Bronchial smooth muscle cell (primary cell): Measurements from ENCODE around the gene CCT4. TPM values are rescaled to one million over a fixed set of nuclear protein-coding genes. Genes with fewer than 3 reads are reported as not detected.

Experiments
- total RNA-seq: library from RNA; depleted of rRNA; stranded (reverse); fragments of >200 nt; gene quantifications from 2 replicates; pipeline ENCODE4 v1.2.1, GENCODE V29; 2014

Gene CCT4, protein sequence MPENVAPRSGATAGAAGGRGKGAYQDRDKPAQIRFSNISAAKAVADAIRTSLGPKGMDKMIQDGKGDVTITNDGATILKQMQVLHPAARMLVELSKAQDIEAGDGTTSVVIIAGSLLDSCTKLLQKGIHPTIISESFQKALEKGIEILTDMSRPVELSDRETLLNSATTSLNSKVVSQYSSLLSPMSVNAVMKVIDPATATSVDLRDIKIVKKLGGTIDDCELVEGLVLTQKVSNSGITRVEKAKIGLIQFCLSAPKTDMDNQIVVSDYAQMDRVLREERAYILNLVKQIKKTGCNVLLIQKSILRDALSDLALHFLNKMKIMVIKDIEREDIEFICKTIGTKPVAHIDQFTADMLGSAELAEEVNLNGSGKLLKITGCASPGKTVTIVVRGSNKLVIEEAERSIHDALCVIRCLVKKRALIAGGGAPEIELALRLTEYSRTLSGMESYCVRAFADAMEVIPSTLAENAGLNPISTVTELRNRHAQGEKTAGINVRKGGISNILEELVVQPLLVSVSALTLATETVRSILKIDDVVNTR
- total RNA-seq: 115 and 166 TPM in 2 replicates

DNA sequence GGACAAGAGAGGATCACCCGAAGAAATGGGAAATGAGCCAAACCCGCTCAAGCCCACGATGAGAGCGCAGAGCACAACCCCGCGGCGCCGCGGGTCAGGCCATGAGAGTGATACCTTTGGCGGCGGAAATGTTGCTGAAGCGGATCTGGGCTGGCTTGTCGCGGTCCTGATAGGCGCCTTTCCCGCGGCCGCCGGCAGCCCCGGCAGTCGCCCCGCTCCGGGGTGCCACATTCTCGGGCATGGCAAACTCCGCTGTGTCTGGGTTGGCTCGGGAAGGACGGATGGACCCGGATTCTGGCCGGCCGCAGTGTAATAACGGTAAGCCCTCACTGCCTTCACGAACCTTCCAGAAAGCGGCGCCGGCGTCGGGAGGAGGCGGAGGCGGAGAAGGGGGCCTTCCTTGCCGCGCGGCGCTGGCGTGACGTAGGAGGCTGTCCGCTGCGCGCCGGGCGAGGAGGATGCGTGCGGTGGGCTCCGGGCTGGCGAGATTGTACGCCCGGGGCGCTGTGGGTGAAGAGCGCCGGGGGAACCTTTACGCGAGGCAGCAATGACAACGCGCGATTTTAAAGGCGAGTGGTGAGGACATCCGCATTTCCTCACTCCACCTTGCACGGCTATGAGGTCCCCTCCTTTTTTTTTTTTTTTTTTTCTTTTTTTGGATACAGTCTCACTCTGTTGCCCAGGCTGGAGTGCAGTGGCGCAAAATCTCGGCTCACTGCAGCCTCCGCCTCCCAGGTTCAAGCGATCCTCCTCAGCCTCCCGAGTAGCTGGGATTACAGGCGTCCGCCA, at the start of gene CCT4:
Gene CCT4, minus strand, starts transcription at position 390 of the 789 bp plus-strand sequence. Its CDS starts 149 bp downstream, at position 241.

DNA sequence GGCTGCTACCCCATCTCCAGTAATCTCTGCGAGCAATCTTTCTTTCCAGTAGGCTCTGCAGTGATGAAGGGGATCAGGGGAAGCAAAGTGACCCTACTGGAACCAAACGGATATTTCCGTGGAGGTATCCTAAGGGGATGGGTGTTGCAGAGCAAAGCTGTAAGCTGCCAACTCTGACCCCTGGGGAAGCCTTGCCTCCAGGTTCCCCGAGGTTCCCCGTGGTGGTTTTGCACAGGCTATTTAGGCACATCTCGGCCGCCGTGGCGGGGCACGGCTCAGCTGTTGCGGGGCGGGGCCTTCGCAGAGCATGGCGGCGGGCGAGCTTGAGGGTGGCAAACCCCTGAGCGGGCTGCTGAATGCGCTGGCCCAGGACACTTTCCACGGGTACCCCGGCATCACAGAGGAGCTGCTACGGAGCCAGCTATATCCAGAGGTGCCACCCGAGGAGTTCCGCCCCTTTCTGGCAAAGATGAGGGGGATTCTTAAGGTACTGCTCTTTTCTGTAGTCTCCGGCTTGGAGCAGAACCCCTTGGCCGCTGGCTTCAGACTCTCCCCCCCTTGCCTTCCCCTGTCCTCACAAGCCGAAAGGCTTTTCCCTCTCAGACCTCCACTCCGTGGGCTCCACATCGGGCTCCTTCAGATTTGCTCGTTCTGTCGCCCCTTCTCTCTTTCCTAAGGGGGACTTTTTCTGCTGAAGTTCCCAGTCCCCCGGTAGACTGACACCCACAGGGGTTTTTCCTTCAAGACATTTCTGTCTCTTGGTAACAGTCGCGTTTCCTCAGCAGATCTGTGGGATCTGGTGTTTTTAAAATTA, 17.1 kb upstream of the CCT4 start, which contains the start of gene COMMD1:
Gene COMMD1, plus strand, starts transcription at position 303 of the 814 bp plus-strand sequence. Its CDS starts 5 bp downstream, at position 308.

DNA sequence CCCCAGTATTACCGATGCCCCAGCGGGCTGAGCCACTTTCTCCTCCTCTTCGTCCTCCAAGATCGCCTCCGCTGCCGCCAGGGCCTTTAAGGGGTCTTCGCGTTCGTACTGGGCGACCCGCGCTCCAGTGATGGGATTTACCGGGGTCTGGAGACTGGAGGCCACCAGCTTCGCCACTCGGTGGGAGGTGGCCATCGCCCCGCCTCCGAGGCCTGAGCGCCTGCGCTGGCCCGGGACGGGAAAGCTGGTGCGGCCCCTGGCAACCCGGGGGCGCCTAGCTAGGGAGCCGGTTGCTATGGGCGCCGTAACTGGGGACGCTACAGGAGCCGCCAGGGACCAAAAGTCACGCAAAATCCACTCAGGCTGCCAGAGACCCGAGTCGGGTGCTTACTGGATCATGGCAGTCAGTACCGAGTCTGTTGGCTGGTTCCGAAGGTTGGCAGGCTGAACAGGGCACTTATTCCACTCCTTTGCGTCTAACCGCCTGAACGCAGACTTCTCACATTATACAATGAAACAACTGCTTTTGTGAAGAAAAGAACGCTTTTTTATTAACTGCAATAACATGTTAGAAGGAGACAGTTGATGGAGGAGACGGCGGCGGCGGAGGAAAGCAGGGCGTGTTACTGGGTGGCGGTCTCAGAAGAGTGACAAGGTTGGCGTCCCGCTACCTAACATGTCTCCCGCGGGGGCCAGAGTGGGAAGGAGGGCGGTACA, 34.5 kb downstream of the CCT4 start, which contains the start of gene FAM161A:
Gene FAM161A, minus strand, starts transcription at position 214 of the 717 bp plus-strand sequence. Its CDS starts 19 bp downstream, at position 195.

Other genes starting within 250 kb of the CCT4 start
- 2.0 and 2.2 TPM in 2 replicates for gene FAM161A, start 34.6 kb downstream of the CCT4 start, total RNA-seq
- gene COMMD1, start 17.0 kb upstream of the CCT4 start, total RNA-seq: 27.1 and 42.4 TPM in 2 replicates